Cardiac muscle cell (in vitro differentiated cells and primary cell): ENCODE measurements around the gene NME9. TPM values are rescaled to one million over a fixed set of nuclear protein-coding genes. Genes with fewer than 3 reads are reported as not detected.

Experiments used
- DNase-seq, 2 donors: peaks; one replicate each; pipeline versions ENCODE4 v3.0.0 to v3.0.0-alpha.2; 2010 to 2017; ENCODE audit warnings: low read depth in 1 of 2, low spot score in 1 of 2
- H3K27ac ChIP-seq: fragments of 200-600 bp; sonication (generic); 2 replicates; pipeline ENCODE4 v1.5.1; 2016
- H3K27me3 ChIP-seq: fragments of 200-600 bp; sonication (generic); 2 replicates; pipeline ENCODE4 v1.6.0; 2016; ENCODE audit warnings: control low read depth
- H3K36me3 ChIP-seq: fragments of 200-600 bp; sonication (generic); 2 replicates; pipeline ENCODE4 v1.5.1; 2016; ENCODE audit warnings: control low read depth
- H3K4me1 ChIP-seq: fragments of 200-600 bp; sonication (generic); 2 replicates; pipeline ENCODE4 v1.8.1; 2017; ENCODE audit warnings: low read depth, mild to moderate bottlenecking, mixed run types
- H3K4me3 ChIP-seq: fragments of 200-600 bp; sonication (generic); 2 replicates; pipeline ENCODE4 v1.5.1; 2016; ENCODE audit warnings: mild to moderate bottlenecking
- H3K9me3 ChIP-seq: fragments of 200-600 bp; sonication (generic); 2 replicates; pipeline ENCODE4 v1.5.1; 2017; ENCODE audit warnings: low read depth, mild to moderate bottlenecking, control low read depth
- polyA plus RNA-seq: library from polyadenylated mRNA; unstranded; fragments of >200 nt; fragmentation: Nextera tagmentation; extraction: Ambion mirVana; gene quantifications from 2 replicates; pipeline ENCODE4 v1.2.1, GENCODE V29; 2016
- total RNA-seq: library from RNA; depleted of rRNA; stranded (reverse); fragments of >200 nt; gene quantifications from 2 replicates; pipeline ENCODE4 v1.2.3, GENCODE V29; 2016
- TF ChIP-seq, protein P1 (sequence below): IDR thresholded peaks from 2 replicates; pipeline ENCODE4 v1.5.1; 2012; ENCODE audit warnings: low read depth, mild to moderate bottlenecking, low read length

The NME9 gene
- total and polyA plus RNA-seq, 2 experiments from 2014 or later: 2.9 to 5.1 TPM

DNA sequence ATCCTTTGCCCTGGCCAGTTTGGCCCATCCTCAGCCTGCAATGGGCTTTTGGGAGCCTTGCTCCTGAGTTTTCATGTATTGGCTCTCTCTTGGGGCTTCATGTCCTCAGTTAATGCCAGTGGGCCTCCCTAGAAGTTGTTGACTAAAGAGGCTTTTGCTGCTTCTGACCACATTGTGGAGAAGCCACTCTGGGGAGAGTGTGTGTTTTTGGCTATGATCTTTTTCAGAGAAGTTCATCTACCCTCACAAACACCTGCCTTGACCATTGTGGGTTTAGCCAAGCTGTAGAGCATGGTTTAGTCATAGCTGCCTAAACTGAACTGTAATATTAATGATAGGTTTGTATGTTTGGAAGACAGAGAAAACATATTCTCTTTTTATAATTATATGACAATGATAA, 24.7 kb upstream of the NME9 start:
- Histone ChIP-seq H3K36me3 (peaks cover 10% of the 10 kb centered on the region), H3K4me1 (peaks cover 30% of the 10 kb centered on the region), H3K4me3 (no peak overlapping the region), H3K27ac (no peak overlapping the region), H3K27me3 (no peaks in the 10 kb centered on the region), H3K9me3 (no peaks in the 10 kb centered on the region)
- TF ChIP-seq, protein P1, sequence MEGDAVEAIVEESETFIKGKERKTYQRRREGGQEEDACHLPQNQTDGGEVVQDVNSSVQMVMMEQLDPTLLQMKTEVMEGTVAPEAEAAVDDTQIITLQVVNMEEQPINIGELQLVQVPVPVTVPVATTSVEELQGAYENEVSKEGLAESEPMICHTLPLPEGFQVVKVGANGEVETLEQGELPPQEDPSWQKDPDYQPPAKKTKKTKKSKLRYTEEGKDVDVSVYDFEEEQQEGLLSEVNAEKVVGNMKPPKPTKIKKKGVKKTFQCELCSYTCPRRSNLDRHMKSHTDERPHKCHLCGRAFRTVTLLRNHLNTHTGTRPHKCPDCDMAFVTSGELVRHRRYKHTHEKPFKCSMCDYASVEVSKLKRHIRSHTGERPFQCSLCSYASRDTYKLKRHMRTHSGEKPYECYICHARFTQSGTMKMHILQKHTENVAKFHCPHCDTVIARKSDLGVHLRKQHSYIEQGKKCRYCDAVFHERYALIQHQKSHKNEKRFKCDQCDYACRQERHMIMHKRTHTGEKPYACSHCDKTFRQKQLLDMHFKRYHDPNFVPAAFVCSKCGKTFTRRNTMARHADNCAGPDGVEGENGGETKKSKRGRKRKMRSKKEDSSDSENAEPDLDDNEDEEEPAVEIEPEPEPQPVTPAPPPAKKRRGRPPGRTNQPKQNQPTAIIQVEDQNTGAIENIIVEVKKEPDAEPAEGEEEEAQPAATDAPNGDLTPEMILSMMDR: no peak
- no peak for DNase-seq

DNA sequence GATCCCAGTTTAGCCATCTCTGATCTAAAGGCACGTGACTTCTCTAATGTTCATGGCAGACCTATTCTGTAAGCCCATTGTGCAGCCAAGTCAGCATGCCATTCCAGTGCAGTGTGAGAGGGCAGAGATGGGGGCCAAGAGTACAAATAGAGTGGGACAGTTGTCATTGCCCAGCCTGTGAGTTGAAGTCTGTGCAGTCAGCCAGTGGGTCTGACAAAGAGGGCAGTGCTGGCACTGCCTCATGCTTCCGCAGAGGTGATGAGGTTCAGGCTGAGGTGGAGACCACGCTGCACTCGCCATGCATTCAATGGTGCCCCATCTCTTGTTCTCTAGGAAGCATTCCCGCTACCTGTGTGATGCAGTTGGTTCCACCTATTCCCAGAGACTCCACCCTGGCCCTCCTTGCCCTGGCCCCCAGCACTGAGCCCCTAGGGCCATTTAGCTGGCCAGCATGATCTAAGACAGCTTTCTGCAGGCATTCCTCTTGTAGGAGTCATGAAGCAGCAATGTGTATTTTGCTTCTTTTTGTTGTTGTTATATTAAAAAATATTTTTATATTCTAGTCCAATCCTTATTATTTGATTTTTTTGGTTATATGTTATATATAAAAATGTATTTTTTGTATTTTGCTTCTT, 22.4 kb upstream of the NME9 start:
- no peak for DNase-seq
- TF ChIP-seq, protein P1: no peak
- Histone ChIP-seq H3K9me3 (no peaks in the 10 kb centered on the region), H3K4me1 (peaks cover 24% of the 10 kb centered on the region), H3K4me3 (no peak overlapping the region), H3K36me3 (peaks cover 10% of the 10 kb centered on the region), H3K27ac (no peak overlapping the region), H3K27me3 (no peaks in the 10 kb centered on the region)

DNA sequence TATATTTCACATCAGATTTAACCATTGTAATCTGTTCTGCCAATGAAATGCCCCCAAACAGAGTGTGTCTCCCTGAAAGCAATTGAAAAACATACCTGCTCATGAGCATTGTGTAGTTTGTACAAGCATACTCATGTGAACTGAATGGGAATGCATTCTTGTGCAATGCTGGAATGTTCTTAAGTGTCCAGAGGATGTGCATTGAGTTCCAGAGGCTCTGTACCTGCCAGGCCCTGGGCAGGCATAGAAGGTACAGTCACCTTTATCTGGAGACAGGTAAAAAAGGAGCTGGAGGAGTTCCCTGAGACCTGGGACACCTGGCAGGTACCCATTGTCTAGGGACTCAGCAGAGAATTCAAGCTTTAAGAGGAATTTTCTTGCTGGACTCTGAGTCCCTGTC, 21.5 kb upstream of the NME9 start:
- H3K4me3 ChIP-seq: no peak overlapping the region
- TF ChIP-seq, protein P1: no peak
- no peak for DNase-seq
- peak overlapping the region; percentile 9 for H3K27ac ChIP-seq
- no peaks in the 10 kb centered on the region for H3K9me3 ChIP-seq
- H3K4me1 ChIP-seq: peaks cover 24% of the 10 kb centered on the region
- H3K36me3 ChIP-seq: peaks cover 10% of the 10 kb centered on the region
- no peaks in the 10 kb centered on the region for H3K27me3 ChIP-seq

DNA sequence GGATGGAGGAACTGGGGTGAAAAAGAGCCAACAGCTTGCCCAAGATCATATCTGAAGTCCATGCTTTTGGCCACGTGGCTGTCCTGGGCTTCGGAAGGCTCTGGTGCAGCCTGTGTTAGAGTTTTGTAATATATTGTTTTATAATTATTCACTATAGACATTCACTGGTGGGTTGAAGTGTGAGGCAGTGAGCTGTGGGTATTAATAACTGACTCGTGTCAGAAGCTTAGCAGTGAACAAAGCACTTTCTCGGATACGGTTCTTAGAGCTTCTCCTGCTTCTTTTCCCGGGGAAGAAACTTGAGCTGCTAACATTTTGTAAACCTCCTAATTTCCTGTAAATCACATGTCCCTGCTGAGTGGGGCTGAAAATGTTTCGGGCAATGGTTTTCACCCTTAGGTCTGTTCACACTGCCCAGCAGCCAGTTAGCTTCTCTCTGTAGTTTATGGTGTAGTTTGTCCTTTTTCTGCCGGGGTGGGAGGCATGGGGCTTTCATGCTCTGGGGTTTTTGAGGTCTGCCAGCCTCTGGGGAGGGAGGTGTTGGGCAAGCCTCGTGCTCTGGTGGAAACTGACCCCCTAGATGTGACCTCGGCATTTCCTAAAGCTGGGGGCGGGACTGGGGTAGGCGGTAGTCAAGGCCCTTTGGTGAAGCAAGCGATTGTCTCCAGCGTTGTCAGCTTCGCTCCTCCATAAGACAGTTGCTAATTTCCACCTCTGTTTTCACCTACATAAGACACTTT, 20.4 kb upstream of the NME9 start:
- DNase-seq: peak in 1 of 2 donors; percentile 45
- H3K36me3 ChIP-seq: peaks cover 2% of the 10 kb centered on the region
- peak overlapping the region; percentile 98 for H3K27ac ChIP-seq
- TF ChIP-seq, protein P1: no peak
- peak overlapping the region; percentile 75 for H3K4me3 ChIP-seq
- H3K4me1 ChIP-seq: peaks cover 24% of the 10 kb centered on the region
- H3K27me3 ChIP-seq: no peaks in the 10 kb centered on the region
- no peaks in the 10 kb centered on the region for H3K9me3 ChIP-seq

DNA sequence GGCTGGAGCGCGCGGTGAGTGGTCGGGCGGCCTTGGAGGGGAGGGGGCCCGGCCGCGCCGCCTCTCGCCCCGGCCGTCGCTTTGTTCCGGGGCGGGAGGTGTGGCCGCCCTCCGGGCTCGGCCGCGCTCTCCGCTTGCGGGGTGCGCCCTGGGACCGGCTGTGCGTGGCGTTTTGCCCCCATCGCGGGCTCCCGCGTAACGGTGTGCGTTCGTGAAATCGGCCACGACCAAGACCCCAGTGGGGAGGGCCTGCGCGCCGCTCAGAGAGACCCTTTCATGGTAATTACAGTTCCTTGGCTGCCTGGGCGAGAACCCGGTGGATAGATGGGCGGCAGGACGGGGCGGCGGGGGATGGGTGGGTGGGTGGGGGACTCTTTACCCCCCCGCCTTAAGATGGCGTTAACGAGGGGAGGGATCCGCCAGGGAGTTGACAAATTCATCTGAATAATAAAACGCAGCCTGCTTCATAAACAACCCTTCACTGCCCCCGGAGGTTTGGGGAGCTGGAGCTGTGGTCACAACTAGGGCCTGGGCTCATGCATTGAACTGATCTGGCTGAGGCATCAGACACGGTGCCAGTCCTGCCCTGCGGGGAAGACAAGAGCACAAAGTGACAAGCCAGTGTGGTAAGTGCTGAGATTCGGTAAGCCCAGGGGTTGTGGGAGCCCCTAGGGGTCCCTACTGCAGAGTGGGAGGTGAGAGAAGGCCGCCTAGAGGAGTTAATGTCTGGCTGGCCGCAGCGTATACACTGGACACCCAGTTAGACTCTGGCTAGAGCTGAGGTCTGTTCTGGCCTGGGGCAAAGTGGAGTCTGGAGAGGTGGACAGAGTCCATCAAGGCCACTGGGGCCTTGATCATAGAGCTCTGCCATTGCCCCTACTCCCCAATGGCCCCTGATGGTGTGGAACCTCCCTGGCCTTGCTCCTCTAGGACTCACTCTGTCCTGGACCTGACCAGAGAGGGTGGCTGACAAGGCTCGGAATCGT, 19.4 kb upstream of the NME9 start:
- H3K36me3 ChIP-seq: no peaks in the 10 kb centered on the region
- H3K4me1 ChIP-seq: peaks cover 24% of the 10 kb centered on the region
- no peaks in the 10 kb centered on the region for H3K27me3 ChIP-seq
- DNase-seq: peak; percentile 38 to 46
- H3K9me3 ChIP-seq: no peaks in the 10 kb centered on the region
- TF ChIP-seq, protein P1: no peak
- peak overlapping the region; percentile 75 for H3K4me3 ChIP-seq
- peak overlapping the region; percentile 98 for H3K27ac ChIP-seq
